Stimulated activated CD8-positive, alpha-beta memory T cell treated with anti-CD3 and anti-CD28 coated beads, Interleukin-12 subunit alpha, Interleukin-12 subunit beta, amount 100 ng/mL, for 1 hour (primary cell): ENCODE measurements around the gene RIN3.

Experiments
- DNase-seq: peaks from one replicate; pipeline ENCODE4 v3.0.0-alpha.2; 2020; ENCODE audit warnings: low read depth

Gene RIN3

GRCh38 chr14:92507174-92507768 is 6.3 kb upstream of the RIN3 start:
- no peak for DNase-seq

- DNase-seq, result no peak
Observed at GRCh38 chr14:92510972-92511371, 2.6 kb upstream of the RIN3 start.

- DNase-seq, result no peak
Observed at GRCh38 chr14:92511453-92512238, 1.9 kb upstream of the RIN3 start.

- DNase-seq, result no peak
Observed at GRCh38 chr14:92512807-92513203, 776 bp upstream of the RIN3 start.

GRCh38 chr14:92513966-92514843 is 624 bp downstream of the RIN3 start:
- peak; percentile 37 for DNase-seq

GRCh38 chr14:92514844-92515514 is 1.4 kb downstream of the RIN3 start:
- DNase-seq, result no peak

- DNase-seq, result no peak
Observed at GRCh38 chr14:92515546-92516343, 2.2 kb downstream of the RIN3 start.

- DNase-seq, result no peak
Observed at GRCh38 chr14:92516344-92516965, 2.9 kb downstream of the RIN3 start.

DNA sequence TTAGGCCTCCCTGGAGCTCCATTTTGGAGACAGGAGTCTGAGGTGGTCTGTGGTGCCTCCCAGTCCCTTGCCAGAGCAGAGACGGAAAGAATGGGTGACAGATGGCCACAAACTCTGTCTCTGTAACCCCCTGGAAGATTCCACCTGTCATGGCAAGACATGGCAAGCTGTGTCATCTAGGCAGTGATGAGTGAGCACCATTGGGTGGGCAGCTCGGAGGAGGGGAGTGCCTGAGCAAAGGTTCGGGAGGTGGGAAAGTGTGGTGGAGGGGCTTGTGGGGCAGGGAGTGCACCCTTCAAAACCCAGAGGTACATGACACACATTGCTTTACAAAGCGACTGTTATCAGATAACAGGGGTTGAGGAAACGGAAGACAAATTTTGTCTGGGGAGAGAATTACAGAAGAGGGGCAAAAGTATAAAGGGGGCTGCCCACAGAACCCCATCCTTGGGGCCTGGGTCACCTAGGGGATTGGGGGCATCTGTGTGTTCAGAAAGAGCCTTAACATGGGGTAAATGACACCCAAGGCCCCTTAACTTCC is 3.5 kb downstream of the RIN3 start:
- peak; percentile 60 for DNase-seq

DNA sequence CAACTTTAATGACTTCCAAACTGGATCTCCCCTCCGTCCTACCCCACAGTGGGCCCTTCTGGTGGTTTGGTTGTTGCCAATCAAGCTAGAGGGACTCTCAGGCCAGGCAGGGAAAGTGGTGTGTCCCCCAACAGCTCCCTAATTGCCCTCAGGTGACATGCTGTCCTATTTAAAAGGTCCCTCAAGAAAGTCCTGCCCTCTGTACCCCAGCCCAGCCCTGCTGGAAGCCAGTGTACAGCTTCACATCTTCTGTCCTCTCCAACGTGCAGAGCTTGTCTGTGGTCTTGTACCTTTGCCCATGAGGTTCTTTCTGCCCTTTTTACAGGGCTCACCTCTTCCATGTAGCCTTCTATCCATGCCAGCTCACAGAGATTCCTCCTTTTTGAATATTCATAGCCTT is 4.2 kb downstream of the RIN3 start:
- no peak for DNase-seq

GRCh38 chr14:92519246-92520101 is 5.9 kb downstream of the RIN3 start:
- DNase-seq, result no peak

GRCh38 chr14:92520102-92521057 is 6.8 kb downstream of the RIN3 start:
- DNase-seq, result no peak

GRCh38 chr14:92521058-92521415 is 7.5 kb downstream of the RIN3 start:
- DNase-seq, result no peak

- DNase-seq, result no peak
Observed at GRCh38 chr14:92523752-92524151, 10.2 kb downstream of the RIN3 start.

DNA sequence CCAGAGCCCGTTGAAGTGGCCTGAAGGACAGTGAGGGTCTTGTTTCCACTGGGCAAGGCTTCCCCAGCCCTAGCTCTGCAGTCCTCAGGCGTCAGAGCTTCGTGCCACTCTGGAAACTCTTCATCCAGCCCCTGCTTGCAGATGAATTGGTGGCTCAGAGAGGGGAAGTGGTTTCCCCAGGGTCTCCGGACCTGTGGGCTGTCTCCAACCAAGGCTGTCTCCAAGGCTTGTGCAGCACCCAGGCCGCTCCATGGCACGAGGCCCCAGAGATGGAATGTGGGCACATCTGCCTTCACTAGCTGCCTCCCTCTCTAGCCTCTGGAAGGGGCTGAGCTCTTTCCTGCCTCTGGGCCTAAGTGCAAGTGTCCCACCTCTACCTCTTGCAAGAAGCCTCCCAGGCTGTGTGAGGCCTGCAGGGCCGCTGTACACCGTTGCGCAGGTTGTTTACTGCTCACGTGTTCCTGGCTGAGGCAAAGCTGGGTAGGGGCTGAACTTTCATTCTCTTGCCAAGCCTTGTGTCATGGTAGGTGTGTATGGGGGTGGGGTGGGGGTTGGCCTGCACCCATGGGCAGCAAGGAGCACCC is 11.1 kb downstream of the RIN3 start:
- DNase-seq, result no peak

DNA sequence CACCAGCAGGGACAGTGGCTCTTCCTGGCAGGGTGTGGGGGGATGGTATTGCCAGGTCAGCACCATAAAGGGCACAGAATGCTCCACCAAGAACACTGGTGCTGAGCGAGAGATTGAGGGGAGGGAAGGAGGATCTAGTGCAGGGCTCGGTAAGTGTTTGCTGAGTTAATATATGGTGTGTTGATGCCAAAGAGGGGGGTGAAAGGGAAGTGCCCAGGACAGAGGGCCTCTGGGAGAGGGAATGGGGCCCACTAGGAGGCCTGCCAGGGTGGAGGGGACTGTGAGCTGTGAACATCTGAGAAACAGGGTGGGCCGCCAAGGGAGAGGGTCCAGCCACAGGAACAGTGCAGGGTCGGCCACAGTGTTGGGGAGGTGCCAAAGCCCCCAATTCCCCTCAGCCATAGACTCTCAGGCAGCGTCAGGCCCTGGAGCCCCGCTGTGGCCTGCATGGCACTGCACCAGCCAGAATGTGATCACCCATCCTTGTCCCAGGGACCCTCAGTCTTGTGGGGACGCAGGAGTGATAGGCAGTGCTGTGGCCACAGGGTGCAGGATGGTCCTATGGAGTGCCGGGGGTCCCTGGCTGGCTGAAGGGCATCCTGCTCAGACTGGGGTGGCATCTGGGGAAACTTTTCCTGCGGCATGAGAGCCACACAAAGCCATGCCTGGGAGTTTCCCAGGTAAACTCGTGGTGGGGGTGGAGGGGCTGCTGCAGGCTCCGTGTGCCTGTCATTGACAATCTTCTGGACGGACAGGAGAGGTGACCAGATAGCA is 11.9 kb downstream of the RIN3 start:
- no peak for DNase-seq

DNA sequence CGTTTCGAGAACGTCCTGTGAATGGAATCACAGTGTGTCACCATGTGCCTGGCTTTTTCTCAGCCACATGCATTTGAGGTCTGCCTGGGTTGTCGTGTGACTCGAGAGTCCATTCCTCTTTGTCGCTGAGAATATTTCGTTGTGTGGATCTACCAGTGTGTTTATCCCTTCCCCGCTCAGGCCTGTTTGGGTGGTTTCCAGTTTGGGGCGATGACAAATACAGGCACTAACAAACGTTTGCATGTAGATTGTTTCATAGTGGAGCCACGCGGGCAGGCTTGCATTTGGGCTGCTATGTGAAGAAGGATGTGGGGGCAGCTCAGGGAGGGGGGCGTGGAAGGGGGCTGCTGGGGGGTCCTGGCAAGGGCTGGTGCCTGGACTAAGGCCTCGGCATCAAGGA is 14.1 kb downstream of the RIN3 start:
- no peak for DNase-seq
